ENCODE measurements around the gene SKA3. TPM values are rescaled to one million over a fixed set of nuclear protein-coding genes. Genes with fewer than 3 reads are reported as not detected.

Gene SKA3
- total and polyA plus RNA-seq, 11 donors: 0.32 to 4.5 (median 0.52) TPM; not detected in 4

DNA sequence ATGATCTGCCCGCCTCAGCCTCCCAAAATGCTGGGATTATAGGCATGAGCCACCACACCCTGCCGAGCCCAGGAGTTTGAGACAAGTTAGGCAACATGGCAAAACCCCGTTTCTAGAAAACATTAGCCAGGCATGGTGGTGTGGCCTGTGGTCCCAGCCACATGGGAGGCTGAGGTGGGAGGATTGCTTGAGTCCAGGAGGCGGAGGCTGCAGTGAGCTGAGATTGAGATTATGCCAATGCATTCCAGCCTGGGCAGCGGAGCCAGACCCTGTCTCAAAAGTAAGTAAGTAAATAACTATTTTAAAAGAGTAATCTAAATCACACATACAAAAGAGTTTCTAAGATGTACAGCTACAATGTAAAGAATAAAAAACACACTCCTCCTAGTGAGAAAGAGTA lies 41.9 kb downstream of the SKA3 start:
- Histone ChIP-seq H3K36me3 (no peaks in the 10 kb centered on the region), H3K9me3 (no peaks in the 10 kb centered on the region), H3K4me3 (no peak overlapping the region), H3K27ac (no peak overlapping the region), H3K27me3 (no peaks in the 10 kb centered on the region), H3K4me1 (peaks cover 0 to 2% (median under 1%) of the 10 kb centered on the region in 12 donors)
- TF ChIP-seq POLR2A (IDR thresholded peaks at IDR 0.05): no peak
- intact Hi-C loops (cut with DNase I): loop anchor here in 7 of 10 donors (5.0 to 10.0 kb wide), 3 partner anchors 100 to 192 kb away; no protein-coding TSS in a partner anchor
- DNase-seq (no peak), ATAC-seq (no peak)
- 72 to 88% (median 77%) methylated on average over 5 of the region's 5 CpGs for WGBS, 4 donors

GRCh38 chr13:21133077-21133476 lies 43.3 kb downstream of the SKA3 start:
- ATAC-seq (no peak), DNase-seq (no peak)
- H3K4me1 ChIP-seq: no peaks in the 10 kb centered on the region
- TF ChIP-seq CTCF (IDR thresholded peaks at IDR 0.05) (no peak), POLR2A (IDR thresholded peaks at IDR 0.05) (no peak)
- intact Hi-C loops (cut with DNase I): loop anchor here in 9 of 10 donors (2.0 to 10.0 kb wide), 5 partner anchors 98 to 191 kb away; no protein-coding TSS in a partner anchor
- no peaks in the 10 kb centered on the region for H3K36me3 ChIP-seq
- no peaks in the 10 kb centered on the region for H3K27me3 ChIP-seq
- no peak overlapping the region for H3K4me3 ChIP-seq
- H3K9me3 ChIP-seq: no peaks in the 10 kb centered on the region
- H3K27ac ChIP-seq: no peak overlapping the region
- WGBS, 4 donors: 75 to 82% (median 76%) methylated on average over 3 of the region's 3 CpGs

DNA sequence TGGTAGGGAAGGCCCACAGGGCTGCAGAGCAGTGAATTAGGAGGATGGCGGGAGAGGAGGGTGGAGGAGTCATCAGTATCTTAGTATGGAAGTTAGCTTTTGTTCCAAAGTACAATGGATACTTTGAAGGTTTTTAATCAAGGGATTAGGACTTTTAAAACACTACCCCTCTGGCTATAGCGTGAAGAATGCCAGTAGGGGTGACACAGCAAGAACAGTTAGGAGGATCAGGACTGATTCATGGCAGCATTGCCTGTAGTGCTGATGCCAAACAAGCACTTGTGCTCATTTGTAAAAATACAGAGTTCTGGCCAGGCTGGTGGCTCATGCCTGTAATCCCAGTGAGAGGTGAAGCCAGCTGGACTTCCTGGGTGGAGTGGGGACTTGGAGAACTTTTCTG lies 46.2 kb downstream of the SKA3 start:
- no peaks in the 10 kb centered on the region for H3K36me3 ChIP-seq
- intact Hi-C loops (cut with DNase I): loop anchor here in 7 of 10 donors (5.0 to 10.0 kb wide), 3 partner anchors 95 to 188 kb away; no protein-coding TSS in a partner anchor
- H3K27me3 ChIP-seq: no peaks in the 10 kb centered on the region

DNA sequence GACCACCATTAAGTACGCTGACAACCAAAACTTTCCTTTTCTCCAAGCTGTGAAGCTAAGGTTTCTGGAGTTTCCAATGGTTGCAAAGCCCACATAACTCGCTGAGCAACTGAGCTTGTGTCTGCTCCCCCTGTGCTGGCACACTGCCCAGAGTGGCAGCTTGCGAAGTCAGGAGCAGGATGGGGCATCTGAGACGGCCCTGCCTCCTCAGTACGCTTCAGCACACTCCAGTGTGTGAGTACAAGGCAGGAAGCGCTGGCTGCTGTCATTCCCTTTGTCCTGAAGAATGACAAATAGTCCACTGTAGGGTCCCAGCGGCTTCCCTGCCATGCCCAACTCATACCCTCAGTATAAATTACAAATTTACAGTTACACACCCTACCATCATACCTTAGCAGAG lies 51.5 kb downstream of the SKA3 start:
- TF ChIP-seq POLR2A (IDR thresholded peaks at IDR 0.05) (no peak), CTCF (IDR thresholded peaks at IDR 0.05) (no peak)
- 38 to 46% (median 39%) methylated on average over 5 to 7 of the region's 7 CpGs for WGBS, 4 donors
- no peak overlapping the region for H3K4me3 ChIP-seq
- intact Hi-C loops (cut with DNase I): no loop called here
- H3K4me1 ChIP-seq: no peaks in the 10 kb centered on the region
- no peaks in the 10 kb centered on the region for H3K27me3 ChIP-seq
- no peaks in the 10 kb centered on the region for H3K9me3 ChIP-seq
- no peak overlapping the region for H3K27ac ChIP-seq
- H3K36me3 ChIP-seq: no peaks in the 10 kb centered on the region
- peak in 1 of 5 donors; percentile 27 for DNase-seq
- ATAC-seq: no peak

More for the DNA sequence above, 46.2 kb downstream of the SKA3 start:
- DNase-seq (no peak), ATAC-seq (no peak)
- Histone ChIP-seq H3K9me3 (no peaks in the 10 kb centered on the region), H3K4me1 (no peaks in the 10 kb centered on the region), H3K27ac (no peak overlapping the region), H3K4me3 (no peak overlapping the region)
- 86 to 97% (median 93%) methylated on average over 2 of the region's 2 CpGs for WGBS, 4 donors
- no peak for TF ChIP-seq CTCF (IDR thresholded peaks at IDR 0.05)
- no peak for TF ChIP-seq POLR2A (IDR thresholded peaks at IDR 0.05)

DNA sequence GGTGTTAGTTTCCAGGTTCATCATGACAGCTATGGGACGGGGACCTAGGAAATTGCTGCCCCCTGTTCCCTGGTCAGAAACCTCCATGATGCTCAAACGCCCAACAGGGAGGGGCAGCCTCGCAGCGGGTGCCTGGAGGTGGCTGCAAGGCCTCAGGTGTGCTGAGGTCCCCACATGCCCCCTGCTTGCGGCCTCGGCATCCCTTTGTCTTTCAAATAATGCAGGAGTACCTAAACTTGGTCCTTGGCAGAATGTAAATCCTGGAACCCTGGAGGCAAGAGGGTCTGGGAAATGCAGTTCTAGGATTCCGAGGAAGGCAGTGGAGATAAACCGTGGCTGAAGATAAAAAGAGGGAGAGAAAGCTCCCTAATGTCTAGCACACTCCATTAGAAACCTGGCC lies 52.4 kb downstream of the SKA3 start:
- no peak for DNase-seq
- Histone ChIP-seq H3K4me3 (no peak overlapping the region), H3K36me3 (no peaks in the 10 kb centered on the region), H3K9me3 (no peaks in the 10 kb centered on the region), H3K4me1 (no peaks in the 10 kb centered on the region), H3K27ac (no peak overlapping the region), H3K27me3 (no peaks in the 10 kb centered on the region)
- intact Hi-C loops (cut with DNase I): no loop called here
- WGBS, 4 donors: 76 to 80% (median 78%) methylated on average over 8 of the region's 8 CpGs
- ATAC-seq: no peak
- TF ChIP-seq CTCF (IDR thresholded peaks at IDR 0.05): no peak
- no peak for TF ChIP-seq POLR2A (IDR thresholded peaks at IDR 0.05)

Data from heart left ventricle (tissue), 16 donors.